Liver (tissue), 9 donors: Measurements from ENCODE around the gene WNK1. TPM values are rescaled to one million over a fixed set of nuclear protein-coding genes. Genes with fewer than 3 reads are reported as not detected.

ENCODE experiments used
- DNase-seq: peaks from one replicate; pipeline ENCODE4 v3.0.0-alpha.2; 2017; ENCODE audit warnings: low spot score
- H3K27ac ChIP-seq, 2 donors: one replicate each; pipeline ENCODE4 v1.7.0; 2013; ENCODE audit warnings: inconsistent platforms in 2 of 2, low read length in 2 of 2, control low read depth in 1 of 2, low read depth in 1 of 2, mild to moderate bottlenecking in 1 of 2
- H3K27me3 ChIP-seq, 4 donors: one replicate each; pipeline versions ENCODE4 v1.6.1 to v1.7.0; 2013; ENCODE audit warnings: low read length in 3 of 4, inconsistent platforms in 1 of 4, mild to moderate bottlenecking in 1 of 4, moderate library complexity in 1 of 4; ENCODE audit not compliant: control insufficient read depth in 4 of 4, insufficient read depth in 4 of 4
- H3K36me3 ChIP-seq, 4 donors: one replicate each; pipeline versions ENCODE4 v1.6.1 to v1.7.0; 2013; ENCODE audit warnings: low read length in 3 of 4, mild to moderate bottlenecking in 3 of 4, low read depth in 1 of 4, moderate library complexity in 1 of 4; ENCODE audit not compliant: control insufficient read depth in 4 of 4, insufficient read depth in 3 of 4
- H3K4me1 ChIP-seq, 4 donors: one replicate each; pipeline versions ENCODE4 v1.6.1 to v1.7.0; 2013; ENCODE audit warnings: low read length in 3 of 4, mild to moderate bottlenecking in 3 of 4, moderate library complexity in 1 of 4; ENCODE audit not compliant: control insufficient read depth in 4 of 4, insufficient read depth in 4 of 4
- H3K4me3 ChIP-seq, 3 donors: one replicate each; pipeline versions ENCODE4 v1.6.1 to v1.7.0; 2013; ENCODE audit warnings: low read length in 3 of 3, control low read depth in 1 of 3, low read depth in 1 of 3, mild to moderate bottlenecking in 1 of 3
- H3K9ac ChIP-seq, 2 donors: one replicate each; pipeline ENCODE4 v1.7.0; 2013; ENCODE audit warnings: low read length in 2 of 2, mild to moderate bottlenecking in 2 of 2, moderate library complexity in 2 of 2, control low read depth in 1 of 2, low read depth in 1 of 2
- H3K9me3 ChIP-seq, 4 donors: one replicate each; pipeline versions ENCODE4 v1.6.1 to v1.7.0; 2013; ENCODE audit warnings: low read length in 3 of 4; ENCODE audit not compliant: control insufficient read depth in 4 of 4
- FOXA1 ChIP-seq: IDR thresholded peaks from 2 replicates; pipeline ENCODE4 v1.6.1; 2016; ENCODE audit warnings: antibody characterized with exemption
- HNF4A ChIP-seq, 2 donors: conservative IDR thresholded peaks; 2 replicates each; pipeline ENCODE4 v1.6.1; 2016; ENCODE audit warnings: antibody characterized with exemption in 2 of 2, mild to moderate bottlenecking in 2 of 2
- HNF4G ChIP-seq: IDR thresholded peaks from 2 replicates; pipeline ENCODE4 v1.6.1; 2016; ENCODE audit warnings: antibody characterized with exemption
- JUND ChIP-seq, 2 donors: IDR thresholded peaks; 2 replicates each; pipeline ENCODE4 v1.6.1; 2016; ENCODE audit warnings: antibody characterized with exemption in 2 of 2
- NR2F2 ChIP-seq: IDR thresholded peaks from 2 replicates; pipeline ENCODE4 v1.6.1; 2016; ENCODE audit warnings: antibody characterized with exemption
- RAD21 ChIP-seq, 2 donors: IDR thresholded peaks; 2 replicates each; pipeline ENCODE4 v1.6.1; 2016; ENCODE audit warnings: antibody characterized with exemption in 2 of 2, mild to moderate bottlenecking in 2 of 2
- SP1 ChIP-seq: IDR thresholded peaks from 2 replicates; pipeline ENCODE4 v1.6.1; 2018; ENCODE audit warnings: antibody characterized with exemption, mild to moderate bottlenecking
- TAF1 ChIP-seq: conservative IDR thresholded peaks from 2 replicates; pipeline ENCODE4 v1.6.1; 2016; ENCODE audit warnings: antibody characterized with exemption, mild to moderate bottlenecking
- YY1 ChIP-seq: IDR thresholded peaks from 2 replicates; pipeline ENCODE4 v1.6.1; 2016; ENCODE audit warnings: antibody characterized with exemption, mild to moderate bottlenecking
- WGBS: extraction: QIAGEN DNeasy Blood & Tissue Kit; methylation state at CpG from one replicate; pipeline ENCODE4 v1.1.7; 2013; 5-methylcytosine and 5-hydroxymethylcytosine counted together
- polyA plus RNA-seq, 2 donors: library from polyadenylated mRNA; stranded (reverse) in 1 of 2; unstranded in 1 of 2; fragments of 200-250 nt in 1 of 2; fragments of >200 nt in 1 of 2; fragmentation: Nextera tagmentation in 1 of 2; extraction: Ambion mirVana in 1 of 2; gene quantifications; one replicate each; pipeline versions ENCODE4 v1.2.1 to v1.2.3, GENCODE V29; 2013 to 2015
- total RNA-seq, 2 donors: library from RNA; depleted of rRNA; stranded (reverse); fragments of >200 nt; gene quantifications; one replicate each; pipeline ENCODE4 v1.2.3, GENCODE V29; 2014
- TF ChIP-seq, protein P1 (sequence below): fragments of 150-350 bp; IDR thresholded peaks from 2 replicates; pipeline ENCODE4 v1.5.1; 2017; ENCODE audit warnings: improper control_type of control experiment, low read depth, low read length; ENCODE audit not compliant: missing input control
- TF ChIP-seq, protein P2 (sequence below): IDR thresholded peaks from 2 replicates; pipeline ENCODE4 v1.6.1; 2016; ENCODE audit warnings: antibody characterized with exemption
- TF ChIP-seq, protein P3 (sequence below): IDR thresholded peaks from 2 replicates; pipeline ENCODE4 v1.6.1; 2016; ENCODE audit warnings: antibody characterized with exemption
- TF ChIP-seq, protein P4 (sequence below): IDR thresholded peaks from 2 replicates; pipeline ENCODE4 v1.6.1; 2016; ENCODE audit warnings: antibody characterized with exemption, mild to moderate bottlenecking
- donor health status: healthy.
- donor health status: healthy.
- donor health status: healthy.
- donor health status: healthy.
- donor health status: healthy.

The WNK1 gene
- total and polyA plus RNA-seq, 4 donors: 22.4 to 299 (median 53.8) TPM

DNA sequence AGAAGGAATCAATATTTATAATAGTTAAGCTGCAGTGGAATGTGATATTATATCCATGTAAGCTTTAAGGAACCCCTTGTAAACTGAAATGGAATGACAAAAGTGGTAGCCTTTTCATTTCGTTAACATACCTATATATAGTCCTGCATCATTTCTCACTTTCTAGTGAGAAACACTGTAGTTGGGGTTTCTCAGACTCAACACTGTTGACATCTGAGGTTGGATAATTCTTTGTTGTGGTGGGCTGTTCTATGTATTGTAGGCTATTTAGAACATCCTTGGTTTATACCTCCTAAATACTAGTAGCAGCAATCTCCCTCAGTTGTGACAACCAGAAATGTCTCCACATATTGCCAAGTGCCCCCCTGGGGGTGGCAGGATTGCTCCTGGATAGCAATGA is 118.0 kb downstream of the WNK1 start:
- WGBS: 87% methylated on average over 1 of the region's 1 CpG
- TF ChIP-seq YY1 (no peak), HNF4A (conservative IDR thresholded peaks at IDR 0.05) (no peak), FOXA1 (no peak), HNF4G (no peak)
- TF ChIP-seq, protein P1, sequence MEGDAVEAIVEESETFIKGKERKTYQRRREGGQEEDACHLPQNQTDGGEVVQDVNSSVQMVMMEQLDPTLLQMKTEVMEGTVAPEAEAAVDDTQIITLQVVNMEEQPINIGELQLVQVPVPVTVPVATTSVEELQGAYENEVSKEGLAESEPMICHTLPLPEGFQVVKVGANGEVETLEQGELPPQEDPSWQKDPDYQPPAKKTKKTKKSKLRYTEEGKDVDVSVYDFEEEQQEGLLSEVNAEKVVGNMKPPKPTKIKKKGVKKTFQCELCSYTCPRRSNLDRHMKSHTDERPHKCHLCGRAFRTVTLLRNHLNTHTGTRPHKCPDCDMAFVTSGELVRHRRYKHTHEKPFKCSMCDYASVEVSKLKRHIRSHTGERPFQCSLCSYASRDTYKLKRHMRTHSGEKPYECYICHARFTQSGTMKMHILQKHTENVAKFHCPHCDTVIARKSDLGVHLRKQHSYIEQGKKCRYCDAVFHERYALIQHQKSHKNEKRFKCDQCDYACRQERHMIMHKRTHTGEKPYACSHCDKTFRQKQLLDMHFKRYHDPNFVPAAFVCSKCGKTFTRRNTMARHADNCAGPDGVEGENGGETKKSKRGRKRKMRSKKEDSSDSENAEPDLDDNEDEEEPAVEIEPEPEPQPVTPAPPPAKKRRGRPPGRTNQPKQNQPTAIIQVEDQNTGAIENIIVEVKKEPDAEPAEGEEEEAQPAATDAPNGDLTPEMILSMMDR: no peak
- TF ChIP-seq, protein P2, sequence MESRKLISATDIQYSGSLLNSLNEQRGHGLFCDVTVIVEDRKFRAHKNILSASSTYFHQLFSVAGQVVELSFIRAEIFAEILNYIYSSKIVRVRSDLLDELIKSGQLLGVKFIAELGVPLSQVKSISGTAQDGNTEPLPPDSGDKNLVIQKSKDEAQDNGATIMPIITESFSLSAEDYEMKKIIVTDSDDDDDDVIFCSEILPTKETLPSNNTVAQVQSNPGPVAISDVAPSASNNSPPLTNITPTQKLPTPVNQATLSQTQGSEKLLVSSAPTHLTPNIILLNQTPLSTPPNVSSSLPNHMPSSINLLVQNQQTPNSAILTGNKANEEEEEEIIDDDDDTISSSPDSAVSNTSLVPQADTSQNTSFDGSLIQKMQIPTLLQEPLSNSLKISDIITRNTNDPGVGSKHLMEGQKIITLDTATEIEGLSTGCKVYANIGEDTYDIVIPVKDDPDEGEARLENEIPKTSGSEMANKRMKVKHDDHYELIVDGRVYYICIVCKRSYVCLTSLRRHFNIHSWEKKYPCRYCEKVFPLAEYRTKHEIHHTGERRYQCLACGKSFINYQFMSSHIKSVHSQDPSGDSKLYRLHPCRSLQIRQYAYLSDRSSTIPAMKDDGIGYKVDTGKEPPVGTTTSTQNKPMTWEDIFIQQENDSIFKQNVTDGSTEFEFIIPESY: no peak
- TF ChIP-seq, protein P3, sequence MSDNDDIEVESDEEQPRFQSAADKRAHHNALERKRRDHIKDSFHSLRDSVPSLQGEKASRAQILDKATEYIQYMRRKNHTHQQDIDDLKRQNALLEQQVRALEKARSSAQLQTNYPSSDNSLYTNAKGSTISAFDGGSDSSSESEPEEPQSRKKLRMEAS: no peak

DNA sequence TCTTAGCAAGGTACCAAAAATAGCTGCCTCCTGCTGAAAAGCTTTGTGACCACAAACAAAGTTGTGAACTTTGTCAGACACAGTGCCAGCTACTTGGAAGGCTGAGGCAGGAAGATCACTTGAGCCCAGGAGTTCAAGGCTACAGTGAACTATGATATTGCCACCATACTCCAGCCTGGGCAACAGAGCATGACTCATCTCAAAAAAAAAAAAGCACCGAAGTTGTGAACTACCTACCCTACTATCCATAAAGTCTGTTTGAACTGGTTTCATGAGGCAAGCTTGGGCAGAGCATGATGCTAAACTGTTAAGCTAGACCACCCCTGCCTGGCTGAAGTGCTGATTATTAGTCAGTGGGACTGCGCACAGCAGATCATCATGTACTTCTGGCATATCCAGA is 121.6 kb downstream of the WNK1 start:
- no peak overlapping the region for H3K4me3 ChIP-seq
- no peak overlapping the region for H3K9ac ChIP-seq
- TF ChIP-seq, protein P1: no peak
- TF ChIP-seq NR2F2 (no peak), HNF4A (conservative IDR thresholded peaks at IDR 0.05) (no peak), SP1 (no peak), TAF1 (no peak), FOXA1 (no peak), RAD21 (IDR thresholded peaks at IDR 0.05) (no peak), JUND (IDR thresholded peaks at IDR 0.05) (no peak)
- TF ChIP-seq, protein P4, sequence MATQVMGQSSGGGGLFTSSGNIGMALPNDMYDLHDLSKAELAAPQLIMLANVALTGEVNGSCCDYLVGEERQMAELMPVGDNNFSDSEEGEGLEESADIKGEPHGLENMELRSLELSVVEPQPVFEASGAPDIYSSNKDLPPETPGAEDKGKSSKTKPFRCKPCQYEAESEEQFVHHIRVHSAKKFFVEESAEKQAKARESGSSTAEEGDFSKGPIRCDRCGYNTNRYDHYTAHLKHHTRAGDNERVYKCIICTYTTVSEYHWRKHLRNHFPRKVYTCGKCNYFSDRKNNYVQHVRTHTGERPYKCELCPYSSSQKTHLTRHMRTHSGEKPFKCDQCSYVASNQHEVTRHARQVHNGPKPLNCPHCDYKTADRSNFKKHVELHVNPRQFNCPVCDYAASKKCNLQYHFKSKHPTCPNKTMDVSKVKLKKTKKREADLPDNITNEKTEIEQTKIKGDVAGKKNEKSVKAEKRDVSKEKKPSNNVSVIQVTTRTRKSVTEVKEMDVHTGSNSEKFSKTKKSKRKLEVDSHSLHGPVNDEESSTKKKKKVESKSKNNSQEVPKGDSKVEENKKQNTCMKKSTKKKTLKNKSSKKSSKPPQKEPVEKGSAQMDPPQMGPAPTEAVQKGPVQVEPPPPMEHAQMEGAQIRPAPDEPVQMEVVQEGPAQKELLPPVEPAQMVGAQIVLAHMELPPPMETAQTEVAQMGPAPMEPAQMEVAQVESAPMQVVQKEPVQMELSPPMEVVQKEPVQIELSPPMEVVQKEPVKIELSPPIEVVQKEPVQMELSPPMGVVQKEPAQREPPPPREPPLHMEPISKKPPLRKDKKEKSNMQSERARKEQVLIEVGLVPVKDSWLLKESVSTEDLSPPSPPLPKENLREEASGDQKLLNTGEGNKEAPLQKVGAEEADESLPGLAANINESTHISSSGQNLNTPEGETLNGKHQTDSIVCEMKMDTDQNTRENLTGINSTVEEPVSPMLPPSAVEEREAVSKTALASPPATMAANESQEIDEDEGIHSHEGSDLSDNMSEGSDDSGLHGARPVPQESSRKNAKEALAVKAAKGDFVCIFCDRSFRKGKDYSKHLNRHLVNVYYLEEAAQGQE: no peak
- TF ChIP-seq, protein P3: no peak
- TF ChIP-seq, protein P2: no peak
- no peaks in the 10 kb centered on the region for H3K27me3 ChIP-seq
- 78% methylated on average over 2 of the region's 2 CpGs for WGBS
- DNase-seq: no peak
- no peak overlapping the region for H3K27ac ChIP-seq
- H3K4me1 ChIP-seq: peaks cover 0 to 2% (median 0%) of the 10 kb centered on the region in 4 donors
- H3K36me3 ChIP-seq: peaks cover 3 to 35% (median 23%) of the 10 kb centered on the region in 4 donors
- H3K9me3 ChIP-seq: no peaks in the 10 kb centered on the region

More for the DNA sequence above, 118.0 kb downstream of the WNK1 start:
- Histone ChIP-seq H3K27me3 (no peaks in the 10 kb centered on the region), H3K27ac (no peak overlapping the region), H3K9ac (no peak overlapping the region), H3K36me3 (peaks cover 0 to 46% (median 26%) of the 10 kb centered on the region in 4 donors), H3K4me3 (no peak overlapping the region), H3K4me1 (peaks cover 0 to 2% (median 0%) of the 10 kb centered on the region in 4 donors), H3K9me3 (no peaks in the 10 kb centered on the region)
- no peak for DNase-seq
